ENCODE data around the gene FARS2.

Gene FARS2

DNA sequence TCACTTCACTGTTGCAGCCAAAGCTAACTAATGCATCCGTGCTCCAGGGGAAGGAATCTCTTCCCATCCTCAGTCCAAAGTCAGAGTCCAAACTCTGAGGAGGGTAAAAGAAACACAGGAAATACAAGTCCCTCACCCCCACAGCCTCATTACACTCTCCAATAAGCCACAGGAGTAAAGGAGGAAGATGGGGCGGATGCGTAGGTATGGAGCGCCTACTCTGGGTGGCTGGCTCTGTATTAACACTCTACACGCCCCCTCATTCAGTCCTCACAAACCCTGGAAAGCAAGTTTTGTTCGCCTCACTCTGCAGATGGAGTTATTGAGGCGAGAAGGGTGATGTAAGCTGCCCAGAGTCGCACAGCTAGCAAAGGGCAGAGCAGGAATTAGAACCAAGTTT lies 502.6 kb downstream of the FARS2 start:
- no peak overlapping the region for H3K27ac Mint-ChIP-seq
- no peak overlapping the region for H3K4me3 Mint-ChIP-seq
- no peaks in the 10 kb centered on the region for H3K27me3 Mint-ChIP-seq (ENCODE audit: low read depth)

DNA sequence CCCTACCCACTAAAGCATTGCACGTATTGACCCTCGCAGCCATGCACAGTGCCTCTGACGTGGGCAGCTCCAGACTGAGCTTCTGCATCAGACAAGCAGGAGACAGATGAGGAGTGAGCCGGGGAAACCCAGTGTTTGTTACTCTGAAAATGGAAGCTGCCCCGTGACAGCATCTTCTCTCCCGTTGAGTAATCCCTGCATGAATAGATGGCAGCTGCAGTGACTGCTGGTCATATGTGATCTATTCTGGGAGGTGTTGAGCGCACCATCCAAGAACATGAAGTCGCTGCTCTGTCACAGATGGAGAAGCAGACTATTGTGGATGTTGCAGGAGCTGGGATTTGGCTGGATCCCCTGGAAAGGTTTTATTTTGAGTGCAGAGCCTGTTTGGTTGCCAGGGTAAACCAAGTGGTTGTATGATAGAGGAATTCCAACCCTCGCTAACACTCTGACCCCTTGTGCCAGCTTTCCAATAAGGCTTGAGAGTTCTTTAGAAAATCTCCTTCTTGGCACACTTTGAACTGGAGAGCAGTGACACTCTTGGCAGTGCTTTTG lies 503.2 kb downstream of the FARS2 start:
- Mint-ChIP-seq H3K4me3 (no peak overlapping the region), H3K36me3 (ENCODE audit: low read depth) (no peaks in the 10 kb centered on the region), H3K27me3 (ENCODE audit: low read depth) (no peaks in the 10 kb centered on the region), H3K9me3 (peaks cover 10% of the 10 kb centered on the region), H3K27ac (no peak overlapping the region), H3K4me1 (ENCODE audit: low read depth) (no peaks in the 10 kb centered on the region)
- no peak for DNase-seq (ENCODE audit: low spot score)

More for the DNA sequence above, 502.6 kb downstream of the FARS2 start:
- no peaks in the 10 kb centered on the region for H3K36me3 Mint-ChIP-seq (ENCODE audit: low read depth)
- no peaks in the 10 kb centered on the region for H3K4me1 Mint-ChIP-seq (ENCODE audit: low read depth)
- DNase-seq (ENCODE audit: low spot score): no peak
- H3K9me3 Mint-ChIP-seq: peaks cover 5% of the 10 kb centered on the region

GRCh38 chr6:5765141-5765760 lies 503.9 kb downstream of the FARS2 start:
- H3K27me3 Mint-ChIP-seq (ENCODE audit: low read depth): no peaks in the 10 kb centered on the region
- no peak overlapping the region for H3K27ac Mint-ChIP-seq
- no peaks in the 10 kb centered on the region for H3K36me3 Mint-ChIP-seq (ENCODE audit: low read depth)
- DNase-seq (ENCODE audit: low spot score): no peak
- no peak overlapping the region for H3K4me3 Mint-ChIP-seq
- H3K4me1 Mint-ChIP-seq (ENCODE audit: low read depth): no peaks in the 10 kb centered on the region
- H3K9me3 Mint-ChIP-seq: peaks cover 10% of the 10 kb centered on the region

DNA sequence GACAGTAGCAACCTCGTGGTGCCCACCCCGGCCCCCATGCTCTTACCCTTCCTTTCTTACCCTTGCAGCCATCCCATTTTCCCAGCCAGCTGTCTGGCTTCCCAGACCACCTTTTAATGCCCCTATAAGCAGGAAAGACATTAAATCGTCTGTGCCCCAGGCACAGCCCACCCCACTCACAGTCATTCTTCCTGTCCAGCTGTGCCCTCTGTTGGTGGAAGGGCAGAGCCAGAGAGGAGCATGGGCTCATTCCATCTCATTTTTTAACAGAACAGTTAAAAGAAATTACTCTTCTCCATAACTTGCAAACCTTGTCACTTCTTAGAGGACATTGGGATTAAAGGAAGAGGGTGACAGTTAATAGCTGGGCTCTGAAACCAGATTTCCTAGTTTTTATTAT lies 504.9 kb downstream of the FARS2 start:
- no peak for DNase-seq (ENCODE audit: low spot score)
- no peak overlapping the region for H3K27ac Mint-ChIP-seq
- peaks cover 2% of the 10 kb centered on the region for H3K36me3 Mint-ChIP-seq (ENCODE audit: low read depth)
- H3K4me1 Mint-ChIP-seq (ENCODE audit: low read depth): no peaks in the 10 kb centered on the region
- H3K4me3 Mint-ChIP-seq: no peak overlapping the region
- H3K9me3 Mint-ChIP-seq: peaks cover 10% of the 10 kb centered on the region
- no peaks in the 10 kb centered on the region for H3K27me3 Mint-ChIP-seq (ENCODE audit: low read depth)

DNA sequence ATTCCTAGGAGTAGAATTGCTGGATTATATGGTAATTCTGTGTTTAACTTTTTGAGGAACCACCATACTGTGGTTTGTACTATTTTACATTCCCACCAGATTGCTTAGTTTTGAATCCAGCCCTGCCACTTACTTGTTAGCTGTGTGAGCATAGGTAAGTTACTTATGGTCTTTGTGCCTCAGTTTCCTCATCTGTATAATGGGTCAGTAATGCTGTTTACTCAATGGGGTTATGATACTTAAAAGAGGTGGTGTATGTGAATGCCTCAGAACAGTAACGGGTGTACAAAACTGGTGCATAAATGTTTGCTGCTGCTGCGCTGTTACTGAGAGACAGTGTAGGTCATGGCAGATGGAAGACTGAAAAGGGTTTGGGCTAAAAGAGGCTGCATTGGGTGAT lies 506.2 kb downstream of the FARS2 start:
- Mint-ChIP-seq H3K4me1 (ENCODE audit: low read depth) (no peaks in the 10 kb centered on the region), H3K4me3 (no peak overlapping the region), H3K9me3 (peaks cover 10% of the 10 kb centered on the region), H3K27me3 (ENCODE audit: low read depth) (no peaks in the 10 kb centered on the region), H3K36me3 (ENCODE audit: low read depth) (peaks cover 2% of the 10 kb centered on the region), H3K27ac (no peak overlapping the region)
- DNase-seq (ENCODE audit: low spot score): no peak

DNA sequence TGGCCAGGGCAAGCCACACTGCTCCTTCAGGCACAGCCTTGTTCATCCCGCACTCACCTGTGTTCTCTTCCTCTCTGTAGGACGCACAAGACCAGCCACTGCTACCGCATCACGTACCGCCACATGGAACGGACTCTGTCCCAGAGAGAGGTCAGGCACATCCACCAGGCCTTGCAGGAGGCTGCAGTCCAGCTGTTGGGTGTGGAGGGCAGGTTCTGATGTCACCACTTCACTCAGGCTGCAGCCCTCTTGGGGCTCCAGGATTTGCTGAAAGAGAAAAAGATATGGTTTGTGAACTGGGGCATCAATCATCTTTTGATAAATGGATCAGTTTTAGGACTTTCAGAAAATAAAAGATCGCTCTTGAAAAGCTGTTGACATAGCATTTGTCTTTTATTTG lies 509.9 kb downstream of the FARS2 start:
- Mint-ChIP-seq H3K4me1 (ENCODE audit: low read depth) (no peaks in the 10 kb centered on the region), H3K9me3 (peaks cover 10% of the 10 kb centered on the region), H3K4me3 (no peak overlapping the region), H3K27me3 (ENCODE audit: low read depth) (no peaks in the 10 kb centered on the region), H3K27ac (no peak overlapping the region), H3K36me3 (ENCODE audit: low read depth) (peaks cover 2% of the 10 kb centered on the region)
- no peak for DNase-seq (ENCODE audit: low spot score)

GRCh38 chr6:5771759-5772390 lies 510.6 kb downstream of the FARS2 start:
- Mint-ChIP-seq H3K27ac (no peak overlapping the region), H3K27me3 (ENCODE audit: low read depth) (no peaks in the 10 kb centered on the region), H3K4me3 (no peak overlapping the region), H3K4me1 (ENCODE audit: low read depth) (no peaks in the 10 kb centered on the region), H3K9me3 (peaks cover 10% of the 10 kb centered on the region), H3K36me3 (ENCODE audit: low read depth) (peaks cover 2% of the 10 kb centered on the region)
- DNase-seq (ENCODE audit: low spot score): no peak

- Mint-ChIP-seq H3K27ac (no peak overlapping the region), H3K36me3 (ENCODE audit: low read depth) (peaks cover 2% of the 10 kb centered on the region), H3K9me3 (peaks cover 10% of the 10 kb centered on the region), H3K4me1 (ENCODE audit: low read depth) (no peaks in the 10 kb centered on the region), H3K4me3 (no peak overlapping the region), H3K27me3 (ENCODE audit: low read depth) (no peaks in the 10 kb centered on the region)
- DNase-seq (ENCODE audit: low spot score): no peak
These were observed 511.3 kb downstream of the FARS2 start for GRCh38 chr6:5772408-5773120.

GRCh38 chr6:5776104-5776503 lies 514.8 kb downstream of the FARS2 start:
- no peaks in the 10 kb centered on the region for H3K27me3 Mint-ChIP-seq (ENCODE audit: low read depth)
- H3K27ac Mint-ChIP-seq: no peak overlapping the region
- H3K4me3 Mint-ChIP-seq: no peak overlapping the region

DNA sequence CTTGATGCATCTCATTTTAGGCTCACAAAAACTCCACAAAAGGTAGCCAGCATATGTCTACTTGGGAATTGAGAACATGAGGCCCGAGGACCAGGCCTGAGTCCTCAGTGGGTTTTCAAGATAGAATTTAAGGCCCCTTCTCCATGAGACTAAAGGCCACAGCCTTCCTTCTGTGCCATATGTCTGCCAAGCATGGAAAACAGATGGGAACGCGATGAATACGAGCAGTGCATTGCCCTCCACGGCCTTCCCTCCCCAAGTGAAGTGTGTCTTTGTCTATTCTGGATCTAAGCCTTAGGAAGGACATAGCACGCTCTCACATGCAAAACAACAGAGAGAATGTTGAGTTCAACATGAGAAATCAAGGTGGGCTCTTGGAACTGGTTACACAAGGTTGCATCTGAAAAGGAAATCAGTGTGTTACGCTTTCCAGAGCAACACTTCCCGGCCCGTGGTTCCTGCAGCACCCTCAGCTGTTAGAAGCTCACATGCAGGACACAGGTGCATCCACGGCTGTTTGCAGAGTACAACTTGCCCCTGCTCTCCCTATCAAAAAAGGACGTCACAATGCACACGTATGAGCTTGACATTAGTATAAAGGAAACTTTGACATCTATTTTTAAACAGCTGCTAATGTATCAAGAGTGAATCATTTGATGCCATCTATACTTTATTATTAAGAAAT lies 515.5 kb downstream of the FARS2 start:
- Mint-ChIP-seq H3K36me3 (ENCODE audit: low read depth) (no peaks in the 10 kb centered on the region), H3K9me3 (no peaks in the 10 kb centered on the region), H3K4me1 (ENCODE audit: low read depth) (no peaks in the 10 kb centered on the region), H3K4me3 (no peak overlapping the region), H3K27me3 (ENCODE audit: low read depth) (no peaks in the 10 kb centered on the region), H3K27ac (no peak overlapping the region)
- no peak for DNase-seq (ENCODE audit: low spot score)

More at GRCh38 chr6:5776104-5776503, 514.8 kb downstream of the FARS2 start:
- H3K4me1 Mint-ChIP-seq (ENCODE audit: low read depth): no peaks in the 10 kb centered on the region
- no peaks in the 10 kb centered on the region for H3K36me3 Mint-ChIP-seq (ENCODE audit: low read depth)
- no peak for DNase-seq (ENCODE audit: low spot score)
- no peaks in the 10 kb centered on the region for H3K9me3 Mint-ChIP-seq

- Mint-ChIP-seq H3K27ac (no peak overlapping the region), H3K4me1 (ENCODE audit: low read depth) (no peaks in the 10 kb centered on the region), H3K27me3 (ENCODE audit: low read depth) (no peaks in the 10 kb centered on the region), H3K9me3 (no peaks in the 10 kb centered on the region), H3K36me3 (ENCODE audit: low read depth) (no peaks in the 10 kb centered on the region), H3K4me3 (no peak overlapping the region)
- no peak for DNase-seq (ENCODE audit: low spot score)
These were observed 517.1 kb downstream of the FARS2 start for GRCh38 chr6:5778317-5778857.

DNA sequence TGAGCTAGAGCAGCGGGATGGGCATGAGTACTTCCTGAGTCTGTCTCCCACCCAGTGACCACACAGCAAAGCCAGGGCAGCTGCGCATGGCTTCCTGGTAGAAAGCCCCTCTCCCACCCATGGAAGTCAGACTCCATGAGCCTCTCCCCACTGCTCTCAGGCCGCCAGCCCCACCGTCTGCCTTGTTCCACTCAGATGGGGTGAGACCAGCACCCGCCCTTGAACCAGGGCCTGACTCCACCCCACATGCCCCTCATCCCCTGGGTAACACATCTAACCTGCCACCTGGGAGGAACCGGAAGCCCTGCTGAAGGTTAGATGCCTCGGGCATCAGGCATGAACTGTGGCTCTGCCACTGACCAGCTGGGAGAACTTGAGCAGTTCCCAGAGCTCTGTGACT lies 517.6 kb downstream of the FARS2 start:
- Mint-ChIP-seq H3K27me3 (ENCODE audit: low read depth) (no peaks in the 10 kb centered on the region), H3K4me3 (no peak overlapping the region), H3K27ac (no peak overlapping the region), H3K9me3 (no peaks in the 10 kb centered on the region), H3K36me3 (ENCODE audit: low read depth) (no peaks in the 10 kb centered on the region), H3K4me1 (ENCODE audit: low read depth) (no peaks in the 10 kb centered on the region)
- DNase-seq (ENCODE audit: low spot score): no peak

GRCh38 chr6:5781019-5781418 lies 519.7 kb downstream of the FARS2 start:
- no peaks in the 10 kb centered on the region for H3K36me3 Mint-ChIP-seq (ENCODE audit: low read depth)
- no peaks in the 10 kb centered on the region for H3K4me1 Mint-ChIP-seq (ENCODE audit: low read depth)
- H3K9me3 Mint-ChIP-seq: no peaks in the 10 kb centered on the region

More at GRCh38 chr6:5781019-5781418, 519.7 kb downstream of the FARS2 start:
- H3K27ac Mint-ChIP-seq: no peak overlapping the region
- H3K4me3 Mint-ChIP-seq: no peak overlapping the region
- DNase-seq (ENCODE audit: low spot score): no peak
- H3K27me3 Mint-ChIP-seq (ENCODE audit: low read depth): no peaks in the 10 kb centered on the region
